Mesenchymal stem cell (in vitro differentiated cells and primary cell): ENCODE results near the gene SETD1A.
A peak's percentile ranks its signal among the peaks of the same experiment; 100 is the strongest.

Experiments used
- DNase-seq: peaks from one replicate; pipeline ENCODE4 v3.0.0-alpha.2; 2013
- H2AFZ ChIP-seq: one replicate; pipeline ENCODE4 v1.6.1; 2013; ENCODE audit warnings: low read depth, mild to moderate bottlenecking, control low read depth, inconsistent platforms, low read length, moderate library complexity
- H2AK5ac ChIP-seq: 2 replicates; pipeline ENCODE4 v1.6.1; 2013; ENCODE audit warnings: low read length, moderate library complexity, mild to moderate bottlenecking, inconsistent platforms; ENCODE audit not compliant: severe bottlenecking
- H2BK120ac ChIP-seq: one replicate; pipeline ENCODE4 v1.6.1; 2013; ENCODE audit warnings: low read depth, mild to moderate bottlenecking, inconsistent platforms, low read length, moderate library complexity
- H2BK12ac ChIP-seq, 2 experiments: one replicate each; pipeline ENCODE4 v1.6.1; 2013; ENCODE audit warnings: inconsistent platforms in 2 of 2, low read length in 2 of 2, mild to moderate bottlenecking in 2 of 2, moderate library complexity in 2 of 2, control low read depth in 1 of 2
- H2BK15ac ChIP-seq: one replicate; pipeline ENCODE4 v1.6.1; 2013; ENCODE audit warnings: mild to moderate bottlenecking, low read depth, inconsistent platforms; ENCODE audit not compliant: poor library complexity, severe bottlenecking
- H2BK5ac ChIP-seq: 2 replicates; pipeline ENCODE4 v1.6.1; 2013; ENCODE audit warnings: low read depth, mild to moderate bottlenecking, low read length, control low read depth, inconsistent platforms; ENCODE audit not compliant: poor library complexity, severe bottlenecking
- H3K14ac ChIP-seq, 2 experiments: one replicate each; pipeline ENCODE4 v1.6.1; 2013; ENCODE audit warnings: inconsistent platforms in 2 of 2, low read length in 2 of 2, control low read depth in 1 of 2, mild to moderate bottlenecking in 1 of 2, moderate library complexity in 1 of 2
- H3K18ac ChIP-seq, 2 experiments: one replicate each; pipeline ENCODE4 v1.6.1; 2013; ENCODE audit warnings: inconsistent platforms in 2 of 2, low read length in 2 of 2, control low read depth in 1 of 2, low read depth in 1 of 2, mild to moderate bottlenecking in 1 of 2
- H3K23ac ChIP-seq, 2 experiments: one replicate each; pipeline ENCODE4 v1.6.1; 2013; ENCODE audit warnings: inconsistent platforms in 2 of 2, low read length in 2 of 2, mild to moderate bottlenecking in 2 of 2, moderate library complexity in 2 of 2, control low read depth in 1 of 2
- H3K27ac ChIP-seq: 2 replicates; pipeline ENCODE4 v1.5.1; 2013; ENCODE audit warnings: mild to moderate bottlenecking, moderate library complexity, low read length, control low read depth, inconsistent platforms; ENCODE audit not compliant: poor library complexity, severe bottlenecking
- H3K27me3 ChIP-seq, 2 experiments: 2 replicates each; pipeline versions ENCODE4 v1.6.1 to v1.7.0; 2013; ENCODE audit warnings: low read length in 2 of 2, mild to moderate bottlenecking in 2 of 2, moderate library complexity in 2 of 2, control low read depth in 1 of 2, inconsistent platforms in 1 of 2; ENCODE audit not compliant: control insufficient read depth in 1 of 2, insufficient read depth in 1 of 2
- H3K36me3 ChIP-seq, 2 experiments: 2 replicates each; pipeline versions ENCODE4 v1.6.1 to v1.7.0; 2013; ENCODE audit warnings: low read length in 2 of 2, control low read depth in 1 of 2, inconsistent platforms in 1 of 2, low read depth in 1 of 2, mild to moderate bottlenecking in 1 of 2; ENCODE audit not compliant: insufficient read depth in 2 of 2, control insufficient read depth in 1 of 2
- H3K4ac ChIP-seq, 2 experiments: one replicate each; pipeline ENCODE4 v1.6.1; 2013; ENCODE audit warnings: inconsistent platforms in 2 of 2, low read length in 2 of 2, mild to moderate bottlenecking in 2 of 2, moderate library complexity in 2 of 2, control low read depth in 1 of 2, low read depth in 1 of 2
- H3K4me1 ChIP-seq: 2 replicates; pipeline ENCODE4 v1.6.1; 2013; ENCODE audit warnings: low read depth, low read length, control low read depth; ENCODE audit not compliant: control insufficient read depth, insufficient read depth
- H3K4me2 ChIP-seq: 2 replicates; pipeline ENCODE4 v1.6.1; 2013; ENCODE audit warnings: low read length, mild to moderate bottlenecking, inconsistent platforms; ENCODE audit not compliant: poor library complexity, severe bottlenecking
- H3K4me3 ChIP-seq, 2 experiments: 2 replicates each; pipeline versions ENCODE4 v1.5.1 to v1.7.0; 2013; ENCODE audit warnings: low read length in 2 of 2, mild to moderate bottlenecking in 2 of 2, control low read depth in 1 of 2, low read depth in 1 of 2; ENCODE audit not compliant: insufficient read depth in 1 of 2
- H3K79me1 ChIP-seq: replicated peaks from 2 replicates; pipeline ENCODE4 v1.6.1; 2013; ENCODE audit warnings: mild to moderate bottlenecking, control low read depth, low read length, inconsistent platforms; ENCODE audit not compliant: poor library complexity, severe bottlenecking
- H3K9ac ChIP-seq: 2 replicates; pipeline ENCODE4 v1.7.0; 2013; ENCODE audit warnings: mild to moderate bottlenecking, low read length, moderate library complexity
- H3K9me3 ChIP-seq: 2 replicates; pipeline ENCODE4 v1.7.0; 2013; ENCODE audit warnings: mild to moderate bottlenecking, low read length; ENCODE audit not compliant: control insufficient read depth
- H4K8ac ChIP-seq: one replicate; pipeline ENCODE4 v1.6.1; 2013; ENCODE audit warnings: inconsistent platforms, mild to moderate bottlenecking, low read length, moderate library complexity
- H4K91ac ChIP-seq: one replicate; pipeline ENCODE4 v1.6.1; 2013; ENCODE audit warnings: mild to moderate bottlenecking, low read length, inconsistent platforms
- whole genome bisulfite sequencing: methylation state at CpG from one replicate; pipeline ENCODE4 v1.1.7; 2013; ENCODE audit warnings: mixed read lengths; 5-methylcytosine and 5-hydroxymethylcytosine counted together

Gene SETD1A

GRCh38 chr16:30922420-30922959 lies 35.1 kb upstream of the SETD1A start:
- no peak overlapping the region for H2BK15ac ChIP-seq
- peak overlapping the region; percentile 78 to 96 for H3K18ac ChIP-seq
- H3K4me2 ChIP-seq: peak overlapping the region; percentile 86
- peak overlapping the region; percentile 66 for H4K8ac ChIP-seq
- peak overlapping the region; percentile 79 to 99 for H3K4me3 ChIP-seq
- H2AFZ ChIP-seq: peak overlapping the region; percentile 55
- H3K79me1 ChIP-seq: peaks cover 24% of the 10 kb centered on the region
- H3K9me3 ChIP-seq: no peaks in the 10 kb centered on the region
- 0% methylated on average over 40 of the region's 42 CpGs for WGBS
- peak; percentile 100 for DNase-seq
- no peak overlapping the region for H2AK5ac ChIP-seq
- peak overlapping the region; percentile 88 for H4K91ac ChIP-seq
- H3K27ac ChIP-seq: peak overlapping the region; percentile 88
- H3K23ac ChIP-seq: no peak overlapping the region
- peak overlapping the region in 1 of 2 experiments; percentile 7 for H2BK12ac ChIP-seq
- H3K27me3 ChIP-seq: no peaks in the 10 kb centered on the region
- peak overlapping the region; percentile 2 for H2BK5ac ChIP-seq
- peak overlapping the region; percentile 95 for H3K9ac ChIP-seq
- H3K4me1 ChIP-seq: peaks cover 22% of the 10 kb centered on the region
- H3K4ac ChIP-seq: peak overlapping the region; percentile 35 to 92
- H3K14ac ChIP-seq: no peak overlapping the region
- peaks cover 17 to 25% of the 10 kb centered on the region in 2 experiments for H3K36me3 ChIP-seq
- no peak overlapping the region for H2BK120ac ChIP-seq

GRCh38 chr16:30922960-30923535 lies 34.5 kb upstream of the SETD1A start:
- Histone ChIP-seq H4K91ac (peak overlapping the region; percentile 88), H3K9me3 (no peaks in the 10 kb centered on the region), H3K18ac (peak overlapping the region; percentile 78 to 96), H3K36me3 (peaks cover 17 to 30% of the 10 kb centered on the region in 2 experiments), H3K4ac (peak overlapping the region; percentile 90 to 92), H3K9ac (peak overlapping the region; percentile 95), H2AK5ac (no peak overlapping the region), H3K23ac (no peak overlapping the region), H3K4me1 (peaks cover 27% of the 10 kb centered on the region), H4K8ac (peak overlapping the region; percentile 66), H3K27me3 (no peaks in the 10 kb centered on the region), H3K4me3 (peak overlapping the region; percentile 79 to 99), H2BK120ac (peak overlapping the region; percentile 29), H2BK15ac (no peak overlapping the region), H3K14ac (peak overlapping the region in 1 of 2 experiments; percentile 61), H2BK12ac (peak overlapping the region; percentile 7 to 95), H3K27ac (peak overlapping the region; percentile 88), H3K4me2 (peak overlapping the region; percentile 5), H3K79me1 (peaks cover 27% of the 10 kb centered on the region), H2BK5ac (peak overlapping the region; percentile 2), H2AFZ (peak overlapping the region; percentile 65)
- peak; percentile 100 for DNase-seq
- WGBS: under 1% methylated on average over 28 of the region's 33 CpGs

GRCh38 chr16:30923554-30924075 lies 33.9 kb upstream of the SETD1A start, which contains the start of gene FBXL19:
TSS of gene FBXL19 (plus strand) at chr16:30923572. CDS start at chr16:30925755, 2,183 bp downstream.
- H2AFZ ChIP-seq: peak within 1 kb of the TSS; percentile 65
- H3K14ac ChIP-seq: peak within 1 kb of the TSS in 1 of 2 experiments; percentile 87
- peak within 1 kb of the TSS; percentile 78 to 96 for H3K18ac ChIP-seq
- peak within 1 kb of the TSS; percentile 88 for H3K27ac ChIP-seq
- H3K27me3 ChIP-seq: no peaks in the 10 kb centered on the region
- H3K79me1 ChIP-seq: peaks cover 32% of the 10 kb centered on the region
- H3K23ac ChIP-seq: peak within 1 kb of the TSS in 1 of 2 experiments; percentile 80
- H4K8ac ChIP-seq: peak within 1 kb of the TSS; percentile 66
- DNase-seq: no peak
- peak within 1 kb of the TSS; percentile 88 for H3K4me2 ChIP-seq
- no CpG with 5 or more reads among the region's 31 CpGs for WGBS
- peak within 1 kb of the TSS; percentile 44 for H2BK15ac ChIP-seq
- H2BK5ac ChIP-seq: peak within 1 kb of the TSS; percentile 2
- no peaks in the 10 kb centered on the region for H3K9me3 ChIP-seq
- H2BK12ac ChIP-seq: peak within 1 kb of the TSS; percentile 7 to 95
- peaks cover 17 to 36% of the 10 kb centered on the region in 2 experiments for H3K36me3 ChIP-seq
- H2BK120ac ChIP-seq: peak within 1 kb of the TSS; percentile 77
- H3K4me3 ChIP-seq: peak within 1 kb of the TSS; percentile 79 to 99
- H3K4ac ChIP-seq: peak within 1 kb of the TSS; percentile 90 to 92
- H4K91ac ChIP-seq: peak within 1 kb of the TSS; percentile 88
- peaks cover 27% of the 10 kb centered on the region for H3K4me1 ChIP-seq
- H3K9ac ChIP-seq: peak within 1 kb of the TSS; percentile 95
- no peak within 1 kb of the TSS for H2AK5ac ChIP-seq
